Astrocyte (in vitro differentiated cells and primary cell): ENCODE measurements around the gene PCNT. TPM values are rescaled to one million over a fixed set of nuclear protein-coding genes. Genes with fewer than 3 reads are reported as not detected.

Experiments used
- DNase-seq: peaks from one replicate; pipeline ENCODE4 v3.0.0-alpha.2; 2010; ENCODE audit warnings: low read depth
- FAIRE-seq: peaks from 2 replicates; lab custom pipeline; 2011; peaks lifted over from hg19 to GRCh38; lab: Jason Lieb, UNC
- H2AFZ ChIP-seq: 2 replicates; pipeline ENCODE4 v1.6.0; 2012; ENCODE audit warnings: low read depth, low read length, inconsistent platforms
- H3K27ac ChIP-seq: 2 replicates; pipeline ENCODE4 v1.5.1; 2011; ENCODE audit warnings: low read depth, low read length, inconsistent platforms
- H3K27me3 ChIP-seq: 2 replicates; pipeline ENCODE4 v1.6.0; 2011; ENCODE audit warnings: low read length, inconsistent platforms; ENCODE audit not compliant: insufficient read depth
- H3K36me3 ChIP-seq: 2 replicates; pipeline ENCODE4 v1.5.1; 2011; ENCODE audit warnings: low read length, inconsistent platforms; ENCODE audit not compliant: insufficient read depth
- H3K4me1 ChIP-seq: 2 replicates; pipeline ENCODE4 v1.5.1; 2011; ENCODE audit warnings: low read length, inconsistent platforms; ENCODE audit not compliant: insufficient read depth
- H3K4me2 ChIP-seq: 2 replicates; pipeline ENCODE4 v1.6.0; 2012; ENCODE audit warnings: low read length, inconsistent platforms
- H3K4me3 ChIP-seq: 2 replicates; pipeline ENCODE4 v1.5.1; 2011; ENCODE audit warnings: low read depth, mild to moderate bottlenecking, low read length, inconsistent platforms; ENCODE audit not compliant: insufficient read depth
- H3K79me2 ChIP-seq: 2 replicates; pipeline ENCODE4 v1.6.0; 2012; ENCODE audit warnings: mild to moderate bottlenecking, low read length, inconsistent platforms; ENCODE audit not compliant: insufficient read depth
- H3K9ac ChIP-seq: 2 replicates; pipeline ENCODE4 v1.6.0; 2012; ENCODE audit warnings: mild to moderate bottlenecking, low read length, inconsistent platforms
- H3K9me3 ChIP-seq: 2 replicates; pipeline ENCODE4 v1.5.1; 2012; ENCODE audit warnings: low read depth, mild to moderate bottlenecking, low read length, inconsistent platforms; ENCODE audit not compliant: insufficient read depth
- H4K20me1 ChIP-seq: 2 replicates; pipeline ENCODE4 v1.6.0; 2012; ENCODE audit warnings: low read length, inconsistent platforms; ENCODE audit not compliant: insufficient read depth
- H3K27ac Mint-ChIP-seq: one replicate; pipeline ENCODE4 v1.8.0; 2021; ENCODE audit warnings: mild to moderate bottlenecking, mixed read lengths; ENCODE audit not compliant: unreplicated experiment
- H3K27me3 Mint-ChIP-seq: one replicate; pipeline ENCODE4 v1.8.0; 2021; ENCODE audit warnings: low read depth, mixed read lengths; ENCODE audit not compliant: unreplicated experiment
- H3K36me3 Mint-ChIP-seq: one replicate; pipeline ENCODE4 v1.8.0; 2021; ENCODE audit warnings: low read depth, mixed read lengths; ENCODE audit not compliant: unreplicated experiment
- H3K4me1 Mint-ChIP-seq: one replicate; pipeline ENCODE4 v1.8.0; 2021; ENCODE audit warnings: low read depth, mixed read lengths; ENCODE audit not compliant: unreplicated experiment
- H3K4me3 Mint-ChIP-seq: one replicate; pipeline ENCODE4 v1.8.0; 2021; ENCODE audit warnings: mild to moderate bottlenecking, moderate library complexity, mixed read lengths; ENCODE audit not compliant: unreplicated experiment
- H3K9me3 Mint-ChIP-seq: one replicate; pipeline ENCODE4 v1.8.0; 2021; ENCODE audit warnings: mild to moderate bottlenecking, mixed read lengths; ENCODE audit not compliant: unreplicated experiment
- EZH2 ChIP-seq: IDR thresholded peaks from 2 replicates; pipeline ENCODE4 v1.6.1; 2012; ENCODE audit warnings: mild to moderate bottlenecking, low read length, inconsistent platforms; ENCODE audit not compliant: insufficient read depth
- total RNA-seq: library from RNA; stranded (reverse); gene quantifications from 2 replicates; pipeline ENCODE4 v1.2.1, GENCODE V29; 2021
- TF ChIP-seq, protein P1 (sequence below): IDR thresholded peaks from 2 replicates; pipeline ENCODE4 v1.5.1; 2011; ENCODE audit warnings: low read depth, mild to moderate bottlenecking, inconsistent platforms, low read length, moderate library complexity; ENCODE audit not compliant: insufficient read depth

The PCNT gene
- total RNA-seq, 1 donor from 2014 or later, result 19.9 TPM

- no peaks in the 10 kb centered on the region for H3K27me3 Mint-ChIP-seq
- H3K36me3 Mint-ChIP-seq, result peaks cover 24% of the 10 kb centered on the region
- H3K36me3 ChIP-seq, result peaks cover 11% of the 10 kb centered on the region
Observed at GRCh38 chr21:46366966-46367365, 43.0 kb downstream of the PCNT start.

GRCh38 chr21:46368533-46369285 is 44.8 kb downstream of the PCNT start:
- FAIRE-seq (no peak), DNase-seq (no peak)
- no peak overlapping the region for H2AFZ ChIP-seq
- H3K79me2 ChIP-seq, result peaks cover 31% of the 10 kb centered on the region
- H3K36me3 Mint-ChIP-seq, result peaks cover 18% of the 10 kb centered on the region
- no peaks in the 10 kb centered on the region for H3K27me3 ChIP-seq
- peaks cover 3% of the 10 kb centered on the region for H3K4me1 Mint-ChIP-seq
- no peak overlapping the region for H3K27ac ChIP-seq
- H3K27me3 Mint-ChIP-seq, result no peaks in the 10 kb centered on the region
- no peak overlapping the region for H3K9ac ChIP-seq
- H3K4me3 ChIP-seq, result no peak overlapping the region
- H3K27ac Mint-ChIP-seq, result no peak overlapping the region
- no peak overlapping the region for H3K4me3 Mint-ChIP-seq
- no peak overlapping the region for H3K4me2 ChIP-seq
- no peaks in the 10 kb centered on the region for H3K4me1 ChIP-seq
- H4K20me1 ChIP-seq, result peaks cover 32% of the 10 kb centered on the region
- H3K9me3 ChIP-seq, result no peaks in the 10 kb centered on the region
- peaks cover 1% of the 10 kb centered on the region for H3K9me3 Mint-ChIP-seq
- TF ChIP-seq, protein P1, sequence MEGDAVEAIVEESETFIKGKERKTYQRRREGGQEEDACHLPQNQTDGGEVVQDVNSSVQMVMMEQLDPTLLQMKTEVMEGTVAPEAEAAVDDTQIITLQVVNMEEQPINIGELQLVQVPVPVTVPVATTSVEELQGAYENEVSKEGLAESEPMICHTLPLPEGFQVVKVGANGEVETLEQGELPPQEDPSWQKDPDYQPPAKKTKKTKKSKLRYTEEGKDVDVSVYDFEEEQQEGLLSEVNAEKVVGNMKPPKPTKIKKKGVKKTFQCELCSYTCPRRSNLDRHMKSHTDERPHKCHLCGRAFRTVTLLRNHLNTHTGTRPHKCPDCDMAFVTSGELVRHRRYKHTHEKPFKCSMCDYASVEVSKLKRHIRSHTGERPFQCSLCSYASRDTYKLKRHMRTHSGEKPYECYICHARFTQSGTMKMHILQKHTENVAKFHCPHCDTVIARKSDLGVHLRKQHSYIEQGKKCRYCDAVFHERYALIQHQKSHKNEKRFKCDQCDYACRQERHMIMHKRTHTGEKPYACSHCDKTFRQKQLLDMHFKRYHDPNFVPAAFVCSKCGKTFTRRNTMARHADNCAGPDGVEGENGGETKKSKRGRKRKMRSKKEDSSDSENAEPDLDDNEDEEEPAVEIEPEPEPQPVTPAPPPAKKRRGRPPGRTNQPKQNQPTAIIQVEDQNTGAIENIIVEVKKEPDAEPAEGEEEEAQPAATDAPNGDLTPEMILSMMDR, result no peak
- TF ChIP-seq EZH2, result no peak
- peaks cover 13% of the 10 kb centered on the region for H3K36me3 ChIP-seq

More at GRCh38 chr21:46366966-46367365, 43.0 kb downstream of the PCNT start:
- H3K9me3 ChIP-seq, result no peaks in the 10 kb centered on the region
- no peak for FAIRE-seq
- no peaks in the 10 kb centered on the region for H3K27me3 ChIP-seq
- DNase-seq, result no peak
- no peak overlapping the region for H3K27ac ChIP-seq
- H4K20me1 ChIP-seq, result peaks cover 28% of the 10 kb centered on the region
- H3K4me3 Mint-ChIP-seq, result peak overlapping the region; percentile 34
- H3K4me3 ChIP-seq, result no peak overlapping the region
- H3K4me1 ChIP-seq, result no peaks in the 10 kb centered on the region
- H3K9ac ChIP-seq, result no peak overlapping the region
- H3K79me2 ChIP-seq, result peaks cover 19% of the 10 kb centered on the region
- TF ChIP-seq EZH2, result no peak
- TF ChIP-seq, protein P1, result no peak
- H3K27ac Mint-ChIP-seq, result no peak overlapping the region
- no peak overlapping the region for H3K4me2 ChIP-seq
- H3K4me1 Mint-ChIP-seq, result peaks cover 3% of the 10 kb centered on the region
- peaks cover 1% of the 10 kb centered on the region for H3K9me3 Mint-ChIP-seq
- H2AFZ ChIP-seq, result no peak overlapping the region
